Osteoblast (primary cell): ENCODE results near the gene TTC38. TPM values are rescaled to one million over a fixed set of nuclear protein-coding genes. Genes with fewer than 3 reads are reported as not detected.

ENCODE experiments used
- DNase-seq: peaks from one replicate; pipeline ENCODE4 v3.0.0; 2011; ENCODE audit warnings: low spot score, mixed read lengths; ENCODE audit not compliant: insufficient read length; ENCODE audit errors: missing footprints
- H2AFZ ChIP-seq: 2 replicates; pipeline ENCODE4 v1.6.0; 2011; ENCODE audit warnings: mild to moderate bottlenecking, low read length
- H3K27ac ChIP-seq: 2 replicates; pipeline ENCODE4 v1.5.1; 2011; ENCODE audit warnings: mild to moderate bottlenecking, low read depth, low read length, moderate library complexity
- H3K27me3 ChIP-seq: 2 replicates; pipeline ENCODE4 v1.6.0; 2012; ENCODE audit warnings: mild to moderate bottlenecking, control low read depth, inconsistent platforms, low read length, moderate library complexity; ENCODE audit not compliant: insufficient read depth
- H3K36me3 ChIP-seq: 2 replicates; pipeline ENCODE4 v1.5.1; 2011; ENCODE audit warnings: mild to moderate bottlenecking, low read length, control low read depth, moderate library complexity; ENCODE audit not compliant: insufficient read depth
- H3K4me1 ChIP-seq: 2 replicates; pipeline ENCODE4 v1.5.1; 2011; ENCODE audit warnings: mild to moderate bottlenecking, low read length, control low read depth, moderate library complexity; ENCODE audit not compliant: insufficient read depth
- H3K4me2 ChIP-seq: 2 replicates; pipeline ENCODE4 v1.6.0; 2011; ENCODE audit warnings: mild to moderate bottlenecking, low read length; ENCODE audit not compliant: insufficient read depth
- H3K4me3 ChIP-seq: fragments of 200-600 bp; sonication (generic); 3 replicates; pipeline ENCODE4 v1.5.1; 2012; ENCODE audit warnings: mild to moderate bottlenecking, low read length, inconsistent platforms; ENCODE audit not compliant: insufficient read depth
- H3K79me2 ChIP-seq: 2 replicates; pipeline ENCODE4 v1.6.0; 2012; ENCODE audit warnings: mild to moderate bottlenecking, low read length, control low read depth, inconsistent platforms; ENCODE audit not compliant: insufficient read depth
- H3K9me3 ChIP-seq: 2 replicates; pipeline ENCODE4 v1.5.1; 2011; ENCODE audit warnings: low read depth, low read length, control low read depth
- H4K20me1 ChIP-seq: 2 replicates; pipeline ENCODE4 v1.6.0; 2012; ENCODE audit warnings: mild to moderate bottlenecking, low read length, control low read depth; ENCODE audit not compliant: insufficient read depth
- CTCF ChIP-seq: IDR thresholded peaks from 2 replicates; pipeline ENCODE4 v1.5.1; 2011; ENCODE audit warnings: mild to moderate bottlenecking, low read depth, low read length, moderate library complexity; ENCODE audit errors: extremely low read depth
- total RNA-seq: library from RNA; depleted of rRNA; stranded (reverse); fragments of >200 nt; gene quantifications from 2 replicates; pipeline ENCODE4 v1.2.3, GENCODE V29; 2012

Gene TTC38
- total RNA-seq, 1 donor: 29.3 TPM

- Histone ChIP-seq H3K4me3 (no peak overlapping the region), H4K20me1 (no peaks in the 10 kb centered on the region), H3K27ac (no peak overlapping the region), H3K36me3 (peaks cover 50% of the 10 kb centered on the region), H3K79me2 (no peaks in the 10 kb centered on the region), H3K4me1 (no peaks in the 10 kb centered on the region), H3K9me3 (no peaks in the 10 kb centered on the region), H3K27me3 (no peaks in the 10 kb centered on the region), H2AFZ (no peak overlapping the region), H3K4me2 (no peak overlapping the region)
- DNase-seq: peak; percentile 52
- no peak for TF ChIP-seq CTCF
Observed at GRCh38 chr22:46280999-46281623, 13.3 kb downstream of the TTC38 start.

GRCh38 chr22:46281866-46282678 is 14.3 kb downstream of the TTC38 start:
- no peaks in the 10 kb centered on the region for H3K4me1 ChIP-seq
- peak; percentile 68 for DNase-seq
- no peaks in the 10 kb centered on the region for H3K27me3 ChIP-seq
- H3K4me3 ChIP-seq: no peak overlapping the region
- no peaks in the 10 kb centered on the region for H4K20me1 ChIP-seq
- no peaks in the 10 kb centered on the region for H3K79me2 ChIP-seq
- H3K9me3 ChIP-seq: no peaks in the 10 kb centered on the region
- H2AFZ ChIP-seq: no peak overlapping the region
- no peak for TF ChIP-seq CTCF
- no peak overlapping the region for H3K27ac ChIP-seq
- H3K36me3 ChIP-seq: peaks cover 47% of the 10 kb centered on the region
- H3K4me2 ChIP-seq: no peak overlapping the region

- H3K4me2 ChIP-seq: no peak overlapping the region
- no peaks in the 10 kb centered on the region for H3K79me2 ChIP-seq
- H3K9me3 ChIP-seq: no peaks in the 10 kb centered on the region
- TF ChIP-seq CTCF: no peak
- H3K36me3 ChIP-seq: peaks cover 26% of the 10 kb centered on the region
- H3K27ac ChIP-seq: no peak overlapping the region
- H2AFZ ChIP-seq: no peak overlapping the region
- peak; percentile 81 for DNase-seq
- H3K27me3 ChIP-seq: no peaks in the 10 kb centered on the region
- H4K20me1 ChIP-seq: no peaks in the 10 kb centered on the region
- H3K4me1 ChIP-seq: no peaks in the 10 kb centered on the region
- H3K4me3 ChIP-seq: no peak overlapping the region
Observed at GRCh38 chr22:46286006-46286405, 18.2 kb downstream of the TTC38 start.
